Stimulated activated naive CD4-positive, alpha-beta T cell (primary cell): ENCODE measurements around the gene PCDHB12.
"Not testable (repeated sequence)": the region's sequence is repeated elsewhere in the genome, so short reads cannot be mapped to it uniquely, and the experiment has no call there.

ENCODE experiments used
- DNase-seq, 6 experiments: peaks; one replicate each; lab custom pipeline; 2025; lab: John Stamatoyannopoulos, UW

Gene PCDHB12

DNA sequence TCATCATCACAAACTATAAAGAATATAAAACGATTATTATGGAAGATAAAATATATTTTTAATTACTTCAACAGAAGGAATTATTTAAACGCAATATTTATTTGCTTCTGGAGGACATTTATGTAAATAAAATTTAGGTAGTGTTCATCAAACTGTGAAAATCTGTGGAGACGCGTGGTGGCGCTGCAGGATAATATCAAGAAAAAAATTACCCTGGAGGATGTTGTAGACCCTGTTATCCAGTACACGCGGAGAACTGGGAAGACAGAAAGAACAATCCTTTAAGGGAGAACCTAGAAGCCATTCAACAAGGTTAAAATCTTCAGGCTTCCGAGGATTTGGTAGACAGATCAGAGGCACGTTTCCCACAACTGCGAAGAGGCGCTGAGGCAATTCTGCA is at the start of gene PCDHB12:
TSS of gene PCDHB12 (plus strand) at position 242 of the 400 bp plus-strand sequence. CDS start 189 bp downstream, outside the sequence.
- no peak for DNase-seq

DNA sequence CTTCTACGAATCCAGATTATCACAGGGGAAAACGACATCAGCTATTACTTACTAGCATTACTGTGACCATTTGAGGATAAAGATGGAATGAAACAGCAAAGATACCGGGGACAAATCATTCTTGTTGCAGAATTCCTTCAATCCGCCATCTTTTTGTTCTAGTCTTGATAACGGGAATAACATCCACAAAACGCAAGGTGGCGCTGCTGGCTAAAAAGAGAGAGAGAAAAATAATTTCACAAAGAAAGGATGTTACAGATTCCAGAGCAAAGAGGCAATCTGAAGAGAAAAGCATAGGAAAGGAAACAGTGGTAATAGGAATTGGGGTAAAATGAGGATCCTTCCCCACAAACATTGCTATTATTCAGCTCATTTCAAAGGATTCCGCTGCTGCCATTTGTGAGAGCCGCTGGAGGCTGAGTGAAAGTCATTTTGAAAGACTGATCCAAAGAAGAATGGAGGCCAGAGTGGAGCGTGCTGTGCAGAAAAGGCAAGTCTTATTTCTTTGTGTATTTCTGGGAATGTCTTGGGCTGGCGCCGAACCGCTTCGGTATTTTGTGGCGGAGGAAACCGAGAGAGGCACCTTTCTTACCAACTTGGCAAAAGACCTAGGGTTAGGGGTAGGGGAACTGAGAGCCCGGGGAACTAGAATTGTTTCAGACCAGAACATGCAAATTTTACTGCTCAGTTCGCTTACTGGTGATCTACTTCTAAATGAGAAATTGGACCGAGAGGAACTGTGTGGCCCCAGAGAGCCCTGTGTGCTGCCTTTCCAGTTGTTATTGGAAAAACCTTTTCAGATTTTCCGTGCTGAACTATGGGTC is 35.9 kb upstream of the PCDHB12 start, which contains the start of gene PCDHB7:
TSS of gene PCDHB7 (plus strand) at position 264 of the 824 bp plus-strand sequence. CDS start at position 456, 192 bp downstream.
- peak in 2 of 6 experiments; percentile 3 to 7 for DNase-seq

DNA sequence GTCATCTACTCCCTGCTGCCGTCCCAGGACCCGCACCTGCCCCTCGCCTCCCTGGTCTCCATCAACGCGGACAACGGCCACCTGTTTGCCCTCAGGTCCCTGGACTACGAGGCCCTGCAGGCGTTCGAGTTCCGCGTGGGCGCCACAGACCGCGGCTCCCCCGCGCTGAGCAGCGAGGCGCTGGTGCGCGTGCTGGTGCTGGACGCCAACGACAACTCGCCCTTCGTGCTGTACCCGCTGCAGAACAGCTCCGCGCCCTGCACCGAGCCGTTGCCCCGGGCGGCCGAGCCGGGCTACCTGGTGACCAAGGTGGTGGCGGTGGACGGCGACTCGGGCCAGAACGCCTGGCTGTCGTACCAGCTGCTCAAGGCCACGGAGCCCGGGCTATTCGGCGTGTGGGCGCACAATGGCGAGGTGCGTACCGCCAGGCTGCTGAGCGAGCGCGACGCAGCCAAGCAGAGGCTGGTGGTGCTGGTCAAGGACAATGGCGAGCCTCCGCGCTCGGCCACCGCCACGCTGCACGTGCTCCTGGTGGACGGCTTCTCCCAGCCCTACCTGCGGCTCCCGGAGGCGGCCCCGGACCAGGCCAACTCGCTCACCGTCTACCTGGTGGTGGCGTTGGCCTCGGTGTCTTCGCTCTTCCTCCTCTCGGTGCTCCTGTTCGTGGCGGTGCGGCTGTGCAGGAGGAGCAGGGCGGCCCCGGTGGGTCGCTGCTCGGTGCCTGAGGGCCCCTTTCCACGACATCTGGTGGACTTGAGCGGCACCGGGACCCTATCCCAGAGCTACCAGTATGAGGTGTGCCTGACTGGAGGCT is 34.0 kb upstream of the PCDHB12 start:
- DNase-seq: not testable (repeated sequence)

DNA sequence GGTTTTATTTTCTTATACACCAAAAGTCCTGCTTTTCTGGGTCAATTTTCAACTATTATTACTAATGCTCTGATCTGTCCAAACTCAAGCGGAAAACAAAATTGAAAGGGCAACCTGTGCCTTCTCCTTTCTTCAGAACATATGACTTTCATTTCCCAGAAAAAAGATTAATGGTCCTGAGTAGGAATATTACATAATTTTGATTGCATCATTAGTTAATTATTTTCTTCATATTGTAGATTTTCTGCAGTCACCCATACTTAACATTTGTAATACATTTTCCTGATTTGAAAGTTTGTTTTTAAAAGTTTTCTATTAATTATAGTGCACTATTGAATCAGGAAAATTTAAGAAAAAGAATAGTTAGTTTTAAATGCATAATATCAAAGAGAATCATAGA is 32.6 kb upstream of the PCDHB12 start:
- no peak for DNase-seq

DNA sequence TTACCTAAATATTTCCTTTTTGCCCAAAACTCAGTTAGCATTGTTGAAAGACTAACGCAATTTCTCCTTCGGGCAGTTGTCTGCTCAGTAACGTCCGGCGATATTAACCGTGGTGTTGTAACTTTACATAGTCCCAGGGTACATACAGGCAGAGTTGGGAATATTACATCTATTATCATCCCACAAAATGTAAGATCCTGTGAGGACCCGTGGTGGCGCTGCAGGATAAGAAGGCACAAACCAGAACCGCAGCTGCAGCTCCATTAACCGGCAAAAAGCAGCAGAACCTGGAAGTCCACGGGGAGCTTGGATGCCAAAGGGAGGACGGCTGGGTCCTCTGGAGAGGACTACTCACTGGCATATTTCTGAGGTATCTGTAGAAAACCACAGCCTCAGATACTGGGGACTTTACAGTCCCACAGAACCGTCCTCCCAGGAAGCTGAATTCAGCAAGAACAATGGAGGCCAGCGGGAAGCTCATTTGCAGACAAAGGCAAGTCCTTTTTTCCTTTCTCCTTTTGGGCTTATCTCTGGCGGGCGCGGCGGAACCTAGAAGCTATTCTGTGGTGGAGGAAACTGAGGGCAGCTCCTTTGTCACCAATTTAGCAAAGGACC is 30.8 kb upstream of the PCDHB12 start, which contains the start of gene PCDHB8:
TSS of gene PCDHB8 (plus strand) at position 214 of the 615 bp plus-strand sequence. CDS start at position 459, 245 bp downstream.
- DNase-seq: peak in 1 of 6 experiments; percentile 3

DNA sequence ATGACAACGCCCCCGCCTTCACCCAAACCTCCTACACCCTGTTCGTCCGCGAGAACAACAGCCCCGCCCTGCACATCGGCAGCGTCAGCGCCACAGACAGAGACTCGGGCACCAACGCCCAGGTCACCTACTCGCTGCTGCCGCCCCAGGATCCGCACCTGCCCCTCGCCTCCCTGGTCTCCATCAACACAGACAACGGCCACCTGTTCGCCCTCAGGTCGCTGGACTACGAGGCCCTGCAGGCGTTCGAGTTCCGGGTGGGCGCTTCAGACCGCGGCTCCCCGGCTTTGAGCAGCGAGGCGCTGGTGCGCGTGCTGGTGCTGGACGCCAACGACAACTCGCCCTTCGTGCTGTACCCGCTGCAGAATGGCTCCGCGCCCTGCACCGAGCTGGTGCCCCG is 29.1 kb upstream of the PCDHB12 start:
- not testable (repeated sequence) for DNase-seq

DNA sequence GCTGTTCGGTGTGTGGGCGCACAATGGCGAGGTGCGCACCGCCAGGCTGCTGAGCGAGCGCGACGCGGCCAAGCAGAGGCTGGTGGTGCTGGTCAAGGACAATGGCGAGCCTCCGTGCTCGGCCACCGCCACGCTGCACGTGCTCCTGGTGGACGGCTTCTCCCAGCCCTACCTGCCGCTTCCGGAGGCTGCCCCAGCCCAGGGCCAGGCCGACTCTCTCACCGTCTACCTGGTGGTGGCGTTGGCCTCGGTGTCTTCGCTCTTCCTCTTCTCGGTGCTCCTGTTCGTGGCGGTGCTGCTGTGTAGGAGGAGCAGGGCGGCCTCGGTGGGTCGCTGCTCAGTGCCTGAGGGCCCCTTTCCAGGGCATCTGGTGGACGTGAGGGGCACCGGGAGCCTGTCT is 28.6 kb upstream of the PCDHB12 start:
- DNase-seq: not testable (repeated sequence)

DNA sequence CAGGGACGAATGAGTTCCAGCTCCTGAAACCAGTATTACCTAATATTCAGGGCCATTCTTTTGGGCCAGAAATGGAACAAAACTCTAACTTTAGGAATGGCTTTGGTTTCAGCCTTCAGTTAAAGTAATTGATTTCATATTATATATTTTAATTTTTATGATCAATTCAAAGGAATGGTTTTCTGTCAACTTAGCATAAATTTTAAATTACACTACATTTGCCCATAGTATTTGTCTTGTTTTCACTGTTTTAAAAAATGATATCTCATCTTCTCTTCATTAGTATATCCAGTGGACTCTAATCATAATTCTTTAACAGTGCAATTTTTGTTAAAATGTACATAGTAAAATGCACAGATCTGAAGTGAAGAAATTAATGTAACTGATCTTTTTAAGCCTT is 28.2 kb upstream of the PCDHB12 start:
- no peak for DNase-seq

DNA sequence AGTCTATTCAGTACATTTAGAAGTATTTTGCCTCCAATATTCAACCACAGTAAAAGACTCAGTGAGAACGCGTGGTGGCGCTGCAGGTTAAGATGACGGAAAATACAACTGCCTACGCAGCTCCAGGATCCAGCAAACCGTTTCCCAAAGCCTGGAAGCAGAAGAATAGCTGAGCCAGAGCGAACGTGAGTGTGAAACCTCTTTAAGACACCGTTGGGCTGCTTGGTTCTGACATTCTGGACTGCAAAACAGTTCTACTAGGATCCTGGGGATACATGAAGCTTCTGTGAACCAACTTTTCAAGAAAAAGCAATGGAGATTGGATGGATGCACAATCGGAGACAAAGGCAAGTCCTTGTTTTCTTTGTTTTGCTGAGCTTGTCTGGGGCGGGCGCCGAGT is 26.3 kb upstream of the PCDHB12 start, which contains the start of gene PCDHB16:
TSS of gene PCDHB16 (plus strand) at position 140 of the 400 bp plus-strand sequence. CDS start at position 313, 173 bp downstream.
- no peak for DNase-seq

DNA sequence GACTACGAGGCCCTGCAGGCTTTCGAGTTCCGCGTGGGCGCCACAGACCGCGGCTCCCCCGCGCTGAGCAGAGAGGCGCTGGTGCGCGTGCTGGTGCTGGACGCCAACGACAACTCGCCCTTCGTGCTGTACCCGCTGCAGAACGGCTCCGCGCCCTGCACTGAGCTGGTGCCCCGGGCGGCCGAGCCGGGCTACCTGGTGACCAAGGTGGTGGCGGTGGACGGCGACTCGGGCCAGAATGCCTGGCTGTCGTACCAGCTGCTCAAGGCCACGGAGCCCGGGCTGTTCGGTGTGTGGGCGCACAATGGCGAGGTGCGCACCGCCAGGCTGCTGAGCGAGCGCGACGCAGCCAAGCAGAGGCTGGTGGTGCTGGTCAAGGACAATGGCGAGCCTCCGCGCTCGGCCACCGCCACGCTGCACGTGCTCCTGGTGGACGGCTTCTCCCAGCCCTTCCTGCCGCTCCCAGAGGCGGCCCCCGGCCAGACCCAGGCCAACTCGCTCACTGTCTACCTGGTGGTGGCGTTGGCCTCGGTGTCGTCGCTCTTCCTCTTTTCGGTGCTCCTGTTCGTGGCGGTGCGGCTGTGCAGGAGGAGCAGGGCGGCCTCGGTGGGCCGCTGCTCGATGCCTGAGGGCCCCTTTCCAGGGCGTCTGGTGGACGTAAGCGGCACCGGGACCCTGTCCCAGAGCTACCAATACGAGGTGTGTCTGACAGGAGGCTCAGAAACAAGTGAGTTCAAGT is 24.2 kb upstream of the PCDHB12 start:
- DNase-seq: not testable (repeated sequence)

DNA sequence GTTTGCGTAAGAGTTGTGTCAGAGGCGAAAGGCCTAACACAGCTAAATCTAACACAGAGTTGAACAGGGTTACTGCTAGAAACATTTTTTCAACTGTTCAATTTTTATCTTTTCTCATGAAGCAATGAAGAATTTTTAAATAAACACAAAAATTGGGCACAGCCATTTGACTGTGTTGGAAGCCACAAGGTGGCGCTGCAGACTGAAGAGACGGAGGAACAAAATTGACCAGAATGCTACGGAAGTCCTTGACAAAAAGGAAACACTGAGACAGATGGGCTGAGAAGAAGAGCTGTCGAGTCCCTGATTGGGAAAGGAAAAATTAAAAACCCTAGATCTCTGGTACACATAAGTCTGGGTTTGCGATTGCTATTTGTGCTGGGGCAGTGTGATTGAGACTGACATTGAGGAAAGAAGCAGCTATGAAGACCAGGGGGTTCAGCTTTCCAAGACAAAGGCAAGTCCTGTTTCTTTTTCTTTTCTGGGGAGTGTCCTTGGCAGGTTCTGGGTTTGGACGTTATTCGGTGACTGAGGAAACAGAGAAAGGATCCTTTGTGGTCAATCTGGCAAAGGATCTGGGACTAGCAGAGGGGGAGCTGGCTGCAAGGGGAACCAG is 21.5 kb upstream of the PCDHB12 start, which contains the start of gene PCDHB9:
TSS of gene PCDHB9 (plus strand) at position 265 of the 616 bp plus-strand sequence. CDS start at position 423, 158 bp downstream.
- DNase-seq: no peak

DNA sequence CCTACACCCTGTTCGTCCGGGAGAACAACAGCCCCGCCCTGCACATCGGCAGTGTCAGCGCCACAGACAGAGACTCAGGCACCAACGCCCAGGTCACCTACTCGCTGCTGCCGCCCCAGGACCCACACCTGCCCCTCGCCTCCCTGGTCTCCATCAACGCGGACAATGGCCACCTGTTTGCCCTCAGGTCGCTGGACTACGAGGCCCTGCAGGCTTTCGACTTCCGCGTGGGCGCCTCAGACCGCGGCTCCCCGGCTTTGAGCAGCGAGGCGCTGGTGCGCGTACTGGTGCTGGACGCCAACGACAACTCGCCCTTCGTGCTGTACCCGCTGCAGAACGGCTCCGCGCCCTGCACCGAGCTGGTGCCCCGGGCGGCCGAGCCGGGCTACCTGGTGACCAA is 19.8 kb upstream of the PCDHB12 start:
- not testable (repeated sequence) for DNase-seq

DNA sequence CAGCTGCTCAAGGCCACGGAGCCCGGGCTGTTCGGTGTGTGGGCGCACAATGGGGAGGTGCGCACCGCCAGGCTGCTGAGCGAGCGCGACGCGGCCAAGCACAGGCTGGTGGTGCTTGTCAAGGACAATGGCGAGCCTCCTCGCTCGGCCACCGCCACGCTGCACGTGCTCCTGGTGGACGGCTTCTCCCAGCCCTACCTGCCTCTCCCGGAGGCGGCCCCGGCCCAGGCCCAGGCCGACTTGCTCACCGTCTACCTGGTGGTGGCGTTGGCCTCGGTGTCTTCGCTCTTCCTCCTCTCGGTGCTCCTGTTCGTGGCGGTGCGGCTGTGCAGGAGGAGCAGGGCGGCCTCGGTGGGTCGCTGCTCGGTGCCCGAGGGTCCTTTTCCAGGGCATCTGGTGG is 19.4 kb upstream of the PCDHB12 start:
- not testable (repeated sequence) for DNase-seq

DNA sequence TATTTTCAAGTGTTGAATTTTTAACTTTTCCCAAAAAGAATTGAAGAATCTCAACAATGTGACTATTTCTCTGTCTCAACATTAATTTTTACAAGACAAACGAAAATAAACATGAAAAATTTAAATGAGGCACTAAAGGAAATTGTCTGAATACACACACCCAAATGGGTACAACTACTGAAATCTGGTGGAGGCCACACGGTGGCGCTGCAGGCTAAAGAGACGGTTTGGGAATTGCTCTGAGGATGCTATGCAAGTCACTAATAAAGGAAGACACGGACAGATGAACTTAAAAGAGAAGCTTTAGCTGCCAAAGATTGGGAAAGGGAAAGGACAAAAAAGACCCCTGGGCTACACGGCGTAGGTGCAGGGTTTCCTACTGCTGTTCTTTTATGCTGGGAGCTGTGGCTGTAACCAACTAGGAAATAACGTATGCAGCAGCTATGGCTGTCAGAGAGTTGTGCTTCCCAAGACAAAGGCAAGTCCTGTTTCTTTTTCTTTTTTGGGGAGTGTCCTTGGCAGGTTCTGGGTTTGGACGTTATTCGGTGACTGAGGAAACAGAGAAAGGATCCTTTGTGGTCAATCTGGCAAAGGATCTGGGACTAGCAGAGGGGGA is 16.3 kb upstream of the PCDHB12 start, which contains the start of gene PCDHB10:
TSS of gene PCDHB10 (plus strand) at position 244 of the 616 bp plus-strand sequence. CDS start at position 444, 200 bp downstream.
- DNase-seq: no peak

DNA sequence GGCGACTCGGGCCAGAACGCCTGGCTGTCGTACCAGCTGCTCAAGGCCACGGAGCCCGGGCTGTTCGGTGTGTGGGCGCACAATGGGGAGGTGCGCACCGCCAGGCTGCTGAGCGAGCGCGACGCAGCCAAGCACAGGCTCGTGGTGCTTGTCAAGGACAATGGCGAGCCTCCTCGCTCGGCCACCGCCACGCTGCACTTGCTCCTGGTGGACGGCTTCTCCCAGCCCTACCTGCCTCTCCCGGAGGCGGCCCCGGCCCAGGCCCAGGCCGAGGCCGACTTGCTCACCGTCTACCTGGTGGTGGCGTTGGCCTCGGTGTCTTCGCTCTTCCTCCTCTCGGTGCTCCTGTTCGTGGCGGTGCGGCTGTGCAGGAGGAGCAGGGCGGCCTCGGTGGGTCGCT is 14.2 kb upstream of the PCDHB12 start:
- DNase-seq: not testable (repeated sequence)

DNA sequence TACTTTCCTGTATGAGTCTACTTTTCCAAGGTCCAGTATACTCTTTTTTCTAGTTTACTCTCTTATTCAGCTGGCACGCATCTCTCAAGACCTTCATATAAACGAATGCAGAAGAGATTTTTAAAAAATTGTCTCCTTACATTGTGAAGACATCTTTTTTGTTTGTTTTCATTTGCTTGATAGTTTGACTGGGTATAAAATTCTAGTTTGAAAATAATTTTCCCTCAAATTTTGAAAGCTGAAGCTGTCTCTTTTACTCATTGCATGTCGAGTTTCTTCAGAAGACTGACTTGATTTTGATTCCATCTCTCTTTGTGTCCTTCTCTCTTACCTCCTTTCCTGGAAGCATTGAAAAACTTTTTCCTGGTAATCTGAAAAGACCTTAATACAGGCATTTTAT is 12.2 kb upstream of the PCDHB12 start:
- DNase-seq: no peak

DNA sequence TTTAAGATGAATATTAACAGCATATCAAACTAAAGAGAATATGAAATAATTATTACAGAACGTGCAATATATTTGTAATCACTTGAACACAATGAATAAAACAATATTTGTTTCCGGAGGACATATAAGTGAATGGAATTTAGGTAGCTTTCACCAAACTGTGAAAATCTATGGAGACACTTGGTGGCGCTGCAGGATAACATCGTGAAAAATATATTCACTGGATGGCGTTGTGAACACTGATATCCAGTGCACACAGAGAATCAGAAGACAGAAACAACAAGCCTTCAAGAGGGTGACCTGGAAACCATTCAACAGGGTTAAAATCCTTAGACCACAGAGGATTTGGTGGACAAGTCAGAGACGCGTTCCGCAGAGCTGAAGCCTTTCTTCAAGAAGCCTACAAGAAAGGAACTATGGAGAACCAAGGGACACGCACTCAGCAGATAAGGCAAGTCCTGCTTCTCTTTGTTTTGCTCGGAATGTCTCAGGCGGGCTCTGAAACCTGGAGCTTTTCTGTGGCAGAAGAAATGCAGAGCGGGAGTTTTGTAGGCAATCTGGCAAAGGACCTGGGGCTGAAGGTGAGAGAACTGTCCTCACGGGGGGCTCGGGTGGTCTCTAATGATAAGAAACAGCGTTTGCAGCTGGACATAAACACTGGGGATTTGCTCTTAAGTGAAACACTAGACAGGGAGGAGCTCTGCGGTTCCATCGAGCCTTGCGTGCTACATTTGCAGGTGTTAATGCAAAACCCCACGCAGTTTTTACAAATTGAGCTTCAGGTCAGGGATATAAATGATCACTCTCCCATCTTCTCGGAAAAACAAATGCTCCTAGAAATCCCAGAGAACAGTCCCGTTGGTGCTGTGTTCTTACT is 8.9 kb upstream of the PCDHB12 start, which contains the start of gene PCDHB11:
TSS of gene PCDHB11 (plus strand) at position 269 of the 877 bp plus-strand sequence. CDS start at position 417, 148 bp downstream.
- DNase-seq: no peak

DNA sequence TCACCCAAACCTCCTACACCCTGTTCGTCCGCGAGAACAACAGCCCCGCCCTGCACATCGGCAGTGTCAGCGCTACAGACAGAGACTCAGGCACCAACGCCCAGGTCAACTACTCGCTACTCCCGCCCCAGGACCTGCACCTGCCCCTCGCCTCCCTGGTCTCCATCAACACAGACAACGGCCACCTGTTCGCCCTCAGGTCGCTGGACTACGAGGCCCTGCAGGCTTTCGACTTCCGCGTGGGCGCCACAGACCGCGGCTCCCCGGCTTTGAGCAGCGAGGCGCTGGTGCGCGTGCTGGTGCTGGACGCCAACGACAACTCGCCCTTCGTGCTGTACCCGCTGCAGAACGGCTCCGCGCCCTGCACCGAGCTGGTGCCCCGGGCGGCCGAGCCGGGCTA is 7.4 kb upstream of the PCDHB12 start:
- DNase-seq: not testable (repeated sequence)

DNA sequence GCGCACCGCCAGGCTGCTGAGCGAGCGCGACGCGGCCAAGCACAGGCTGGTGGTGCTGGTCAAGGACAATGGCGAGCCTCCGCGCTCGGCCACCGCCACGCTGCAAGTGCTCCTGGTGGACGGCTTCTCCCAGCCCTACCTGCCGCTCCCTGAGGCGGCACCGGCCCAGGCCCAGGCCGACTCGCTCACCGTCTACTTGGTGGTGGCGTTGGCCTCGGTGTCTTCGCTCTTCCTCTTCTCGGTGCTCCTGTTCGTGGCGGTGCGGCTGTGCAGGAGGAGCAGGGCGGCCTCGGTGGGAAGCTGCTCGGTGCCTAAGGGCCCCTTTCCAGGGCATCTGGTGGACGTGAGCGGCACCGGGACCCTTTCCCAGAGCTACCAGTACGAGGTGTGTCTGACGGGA is 6.9 kb upstream of the PCDHB12 start:
- DNase-seq: not testable (repeated sequence)
